H9 (cell line): ENCODE measurements around the gene ADCY4. TPM values are rescaled to one million over a fixed set of nuclear protein-coding genes. Genes with fewer than 3 reads are reported as not detected.

Experiments
- DNase-seq: peaks from one replicate; pipeline ENCODE4 v3.0.0-alpha.2; 2017
- H2AFZ ChIP-seq: one replicate; pipeline ENCODE4 v1.6.1; 2013; ENCODE audit warnings: mild to moderate bottlenecking, low read length, control low read depth, moderate library complexity
- H2AK5ac ChIP-seq: 2 replicates; pipeline ENCODE4 v1.6.1; 2013; ENCODE audit warnings: low read length, control low read depth, mixed read lengths; ENCODE audit not compliant: insufficient read length
- H2BK120ac ChIP-seq: one replicate; pipeline ENCODE4 v1.6.1; 2013; ENCODE audit warnings: low read depth, mild to moderate bottlenecking, low read length, control low read depth, inconsistent platforms; ENCODE audit not compliant: poor library complexity, severe bottlenecking
- H2BK12ac ChIP-seq: 2 replicates; pipeline ENCODE4 v1.6.1; 2013; ENCODE audit warnings: low read length, control low read depth, mixed read lengths, low read depth; ENCODE audit not compliant: insufficient read length
- H2BK15ac ChIP-seq: 2 replicates; pipeline ENCODE4 v1.6.1; 2013; ENCODE audit warnings: low read depth, low read length, control low read depth
- H2BK20ac ChIP-seq: one replicate; pipeline ENCODE4 v1.6.1; 2013; ENCODE audit warnings: low read depth, mild to moderate bottlenecking, low read length, control low read depth, inconsistent platforms; ENCODE audit not compliant: poor library complexity, severe bottlenecking
- H2BK5ac ChIP-seq: 2 replicates; pipeline ENCODE4 v1.6.1; 2013; ENCODE audit warnings: low read length, control low read depth, mixed read lengths; ENCODE audit not compliant: insufficient read length
- H3K14ac ChIP-seq: 2 replicates; pipeline ENCODE4 v1.6.1; 2013; ENCODE audit warnings: low read length, control low read depth; ENCODE audit not compliant: insufficient read depth
- H3K18ac ChIP-seq: 2 replicates; pipeline ENCODE4 v1.6.1; 2013; ENCODE audit warnings: low read depth, mild to moderate bottlenecking, mixed read lengths, low read length, control low read depth; ENCODE audit not compliant: insufficient read length
- H3K23ac ChIP-seq: 2 replicates; pipeline ENCODE4 v1.6.1; 2013; ENCODE audit warnings: low read length, control low read depth, mixed read lengths, low read depth; ENCODE audit not compliant: insufficient read length
- H3K23me2 ChIP-seq: 2 replicates; pipeline ENCODE4 v1.6.1; 2013; ENCODE audit warnings: low read depth, mild to moderate bottlenecking, mixed read lengths, low read length, control low read depth; ENCODE audit not compliant: insufficient read length, poor library complexity, severe bottlenecking
- H3K27ac ChIP-seq: 2 replicates; pipeline ENCODE4 v1.5.1; 2013; ENCODE audit warnings: low read length, control low read depth, mixed read lengths, low read depth; ENCODE audit not compliant: insufficient read length
- H3K27me3 ChIP-seq: 2 replicates; pipeline ENCODE4 v1.6.1; 2013; ENCODE audit warnings: low read length, control low read depth, inconsistent platforms; ENCODE audit not compliant: insufficient read depth
- H3K4ac ChIP-seq: 2 replicates; pipeline ENCODE4 v1.6.1; 2013; ENCODE audit warnings: low read depth, mild to moderate bottlenecking, control low read depth, inconsistent platforms, low read length, moderate library complexity
- H3K4me1 ChIP-seq: 2 replicates; pipeline ENCODE4 v1.6.1; 2013; ENCODE audit warnings: low read length, control low read depth, inconsistent platforms; ENCODE audit not compliant: insufficient read depth
- H3K4me2 ChIP-seq: 2 replicates; pipeline ENCODE4 v1.6.1; 2013; ENCODE audit warnings: low read length, control low read depth, mixed read lengths; ENCODE audit not compliant: insufficient read length, insufficient read depth
- H3K56ac ChIP-seq: 2 replicates; pipeline ENCODE4 v1.6.1; 2013; ENCODE audit warnings: low read depth, mild to moderate bottlenecking, mixed read lengths, low read length, control low read depth; ENCODE audit not compliant: insufficient read length
- H3K79me1 ChIP-seq: 2 replicates; pipeline ENCODE4 v1.6.1; 2013; ENCODE audit warnings: low read depth, mild to moderate bottlenecking, moderate library complexity, low read length, control low read depth, inconsistent platforms; ENCODE audit not compliant: insufficient read depth, poor library complexity, severe bottlenecking
- H3K79me2 ChIP-seq: 2 replicates; pipeline ENCODE4 v1.6.1; 2013; ENCODE audit warnings: low read length, control low read depth, inconsistent platforms; ENCODE audit not compliant: insufficient read depth
- H3K9ac ChIP-seq: 2 replicates; pipeline ENCODE4 v1.6.1; 2013; ENCODE audit warnings: low read length, control low read depth, mixed read lengths; ENCODE audit not compliant: insufficient read length; ENCODE audit errors: extremely low read depth
- H3K9me3 ChIP-seq: one replicate; pipeline ENCODE4 v1.6.1; 2013; ENCODE audit warnings: low read depth, low read length, inconsistent platforms; ENCODE audit not compliant: control insufficient read depth
- H3T11ph ChIP-seq: one replicate; pipeline ENCODE4 v1.6.1; 2013; ENCODE audit warnings: mild to moderate bottlenecking, low read length, control low read depth, inconsistent platforms
- H4K20me1 ChIP-seq: one replicate; pipeline ENCODE4 v1.6.1; 2013; ENCODE audit not compliant: control insufficient read depth, insufficient read length, insufficient read depth
- H4K5ac ChIP-seq: 2 replicates; pipeline ENCODE4 v1.6.1; 2013; ENCODE audit warnings: low read depth, mild to moderate bottlenecking, mixed read lengths, low read length, control low read depth; ENCODE audit not compliant: insufficient read length
- H4K8ac ChIP-seq: replicated peaks from 2 replicates; pipeline ENCODE4 v1.6.1; 2013; ENCODE audit warnings: low read length, control low read depth, mixed read lengths, low read depth; ENCODE audit not compliant: insufficient read length
- H4K91ac ChIP-seq: 2 replicates; pipeline ENCODE4 v1.6.1; 2013; ENCODE audit warnings: low read depth, mild to moderate bottlenecking, moderate library complexity, mixed read lengths, low read length, control low read depth; ENCODE audit not compliant: insufficient read length
- H3K27ac Mint-ChIP-seq, 3 experiments: 2 replicates in 2 of 3; 3 replicates in 1 of 3; pipeline ENCODE4 v1.8.0; 2020 to 2021; ENCODE audit warnings: mixed read lengths in 3 of 3, mild to moderate bottlenecking in 1 of 3, moderate library complexity in 1 of 3
- H3K27me3 Mint-ChIP-seq: 2 replicates; pipeline ENCODE4 v1.8.0; 2021; ENCODE audit warnings: low read depth, mild to moderate bottlenecking, moderate library complexity, mixed read lengths
- H3K36me3 Mint-ChIP-seq, 3 experiments: 2 replicates in 2 of 3; 3 replicates in 1 of 3; pipeline ENCODE4 v1.8.0; 2020 to 2021; ENCODE audit warnings: low read depth in 3 of 3, mixed read lengths in 3 of 3; ENCODE audit not compliant: insufficient read depth in 1 of 3
- H3K4me1 Mint-ChIP-seq, 2 experiments: 2 replicates each; pipeline ENCODE4 v1.8.0; 2020; ENCODE audit warnings: mixed read lengths in 2 of 2
- H3K4me3 Mint-ChIP-seq, 2 experiments: 2 replicates in 1 of 2; 3 replicates in 1 of 2; pipeline ENCODE4 v1.8.0; 2020 to 2021; ENCODE audit warnings: mild to moderate bottlenecking in 2 of 2, mixed read lengths in 2 of 2, moderate library complexity in 1 of 2
- H3K9me3 Mint-ChIP-seq, 2 experiments: 2 replicates in 1 of 2; 3 replicates in 1 of 2; pipeline ENCODE4 v1.8.0; 2020; ENCODE audit warnings: mild to moderate bottlenecking in 2 of 2, mixed read lengths in 2 of 2, moderate library complexity in 1 of 2
- CTCF ChIP-seq: fragments of 200-600 bp; sonication (generic); conservative IDR thresholded peaks from 3 replicates; pipeline ENCODE4 v1.8.0; 2021; ENCODE audit warnings: antibody characterized with exemption, mild to moderate bottlenecking
- WGBS: extraction: QIAGEN DNeasy Blood & Tissue Kit; methylation state at CpG from one replicate; pipeline ENCODE4 v1.1.7; 2013; ENCODE audit warnings: missing lambda C conversion rate, low lambda C conversion rate, mixed read lengths; ENCODE audit not compliant: insufficient read length; ENCODE audit errors: extremely low coverage; 5-methylcytosine and 5-hydroxymethylcytosine counted together
- total RNA-seq: library from RNA; stranded (reverse); gene quantifications from 2 replicates; pipeline ENCODE4 v1.2.1, GENCODE V29; 2021

Gene ADCY4
- total RNA-seq, 1 experiment from 2014 or later: 0.09 TPM

GRCh38 chr14:24325041-24325530 lies 9.8 kb downstream of the ADCY4 start:
- Histone ChIP-seq H3K18ac (no peak overlapping the region), H2AFZ (no peak overlapping the region), H3K14ac (no peak overlapping the region), H2AK5ac (no peak overlapping the region), H2BK12ac (no peak overlapping the region), H3K79me2 (no peaks in the 10 kb centered on the region), H3T11ph (no peak overlapping the region), H2BK15ac (no peak overlapping the region), H2BK5ac (no peak overlapping the region), H3K4me2 (no peak overlapping the region), H3K23me2 (no peaks in the 10 kb centered on the region), H3K23ac (no peak overlapping the region), H3K9ac (no peak overlapping the region), H4K8ac (no peak overlapping the region), H3K4me1 (no peaks in the 10 kb centered on the region), H3K79me1 (no peaks in the 10 kb centered on the region), H3K4ac (no peak overlapping the region), H4K91ac (no peak overlapping the region), H3K27ac (no peak overlapping the region), H3K9me3 (no peaks in the 10 kb centered on the region), H2BK20ac (no peak overlapping the region), H4K5ac (no peak overlapping the region), H3K27me3 (no peaks in the 10 kb centered on the region; the same call in 1 of the 2 replicates), H4K20me1 (no peaks in the 10 kb centered on the region), H2BK120ac (no peak overlapping the region), H3K56ac (no peak overlapping the region)
- Mint-ChIP-seq H3K27ac (no peak overlapping the region), H3K4me1 (no peaks in the 10 kb centered on the region), H3K9me3 (no peaks in the 10 kb centered on the region; a peak in 2 of 5 replicates), H3K4me3 (no peak overlapping the region), H3K36me3 (no peaks in the 10 kb centered on the region), H3K27me3 (peaks cover 60% of the 10 kb centered on the region)
- no peak for TF ChIP-seq CTCF
- DNase-seq: no peak
- WGBS: no CpG with 5 or more reads among the region's 5 CpGs
